HEK293 (cell line): ENCODE measurements around the gene DLX2.
A peak's percentile ranks its signal among the peaks of the same experiment; 100 is the strongest.

Experiments used
- CTCF ChIP-seq: fragments of 450-650 bp; formaldehyde crosslinking; IDR thresholded peaks from 2 replicates; pipeline ENCODE4 v1.5.1; 2016; ENCODE audit warnings: missing biosample characterization, missing genetic modification characterization
- GLI2 ChIP-seq: fragments of 450-650 bp; formaldehyde crosslinking; IDR thresholded peaks from 2 replicates; pipeline ENCODE4; 2017; ENCODE audit warnings: missing biosample characterization, missing genetic modification characterization, low read depth, borderline replicate concordance
- HOXA7 ChIP-seq: sonication (generic); formaldehyde crosslinking; IDR thresholded peaks from 2 replicates; pipeline ENCODE4 v1.8.1; 2022; ENCODE audit warnings: missing genetic modification reagents, borderline replicate concordance
- HOXC10 ChIP-seq: sonication (generic); formaldehyde crosslinking; IDR thresholded peaks from 2 replicates; pipeline ENCODE4 v1.8.1; 2023; ENCODE audit warnings: mild to moderate bottlenecking, missing genetic modification reagents
- OVOL3 ChIP-seq: fragments of 450-650 bp; formaldehyde crosslinking; IDR thresholded peaks from 2 replicates; pipeline ENCODE4 v1.5.1; 2016; ENCODE audit warnings: missing biosample characterization, missing genetic modification characterization
- SETDB1 ChIP-seq: IDR thresholded peaks from one replicate; pipeline ENCODE4 v1.6.1; 2017; ENCODE audit warnings: mild to moderate bottlenecking, low read length, moderate library complexity, mixed read lengths; ENCODE audit not compliant: insufficient read length
- TCF7L2 ChIP-seq: IDR thresholded peaks from 2 replicates; pipeline ENCODE4 v1.6.1; 2011; ENCODE audit warnings: low read depth, mild to moderate bottlenecking, inconsistent platforms, low read length, moderate library complexity, borderline replicate concordance
- ZBTB11 ChIP-seq: fragments of 450-650 bp; formaldehyde crosslinking; conservative IDR thresholded peaks from 2 replicates; pipeline ENCODE4 v1.5.1; 2016; ENCODE audit warnings: low read depth, missing biosample characterization, missing genetic modification characterization
- ZBTB17 ChIP-seq: fragments of 450-650 bp; formaldehyde crosslinking; IDR thresholded peaks from 2 replicates; pipeline ENCODE4 v1.5.1; 2016; ENCODE audit warnings: missing biosample characterization, missing genetic modification characterization
- ZBTB26 ChIP-seq: fragments of 450-650 bp; formaldehyde crosslinking; optimal IDR thresholded peaks from 2 replicates; pipeline ENCODE3; 2016; ENCODE audit warnings: missing biosample characterization, mild to moderate bottlenecking, missing genetic modification characterization
- ZIC2 ChIP-seq: fragments of 450-650 bp; formaldehyde crosslinking; IDR thresholded peaks from 2 replicates; pipeline ENCODE4 v1.5.1; 2016; ENCODE audit warnings: missing biosample characterization, missing genetic modification characterization
- ZNF114 ChIP-seq: fragments of 450-650 bp; formaldehyde crosslinking; IDR thresholded peaks from 2 replicates; pipeline ENCODE4 v1.5.0; 2017; ENCODE audit warnings: missing biosample characterization, missing genetic modification characterization
- ZNF133 ChIP-seq: fragments of 450-650 bp; formaldehyde crosslinking; IDR thresholded peaks from 2 replicates; pipeline ENCODE4 v1.5.1; 2016; ENCODE audit warnings: missing biosample characterization, missing genetic modification characterization
- ZNF155 ChIP-seq: fragments of 450-650 bp; formaldehyde crosslinking; IDR thresholded peaks from 2 replicates; pipeline ENCODE4 v1.5.1; 2016; ENCODE audit warnings: missing biosample characterization, missing genetic modification characterization
- ZNF174 ChIP-seq: fragments of 450-650 bp; formaldehyde crosslinking; IDR thresholded peaks from 2 replicates; pipeline ENCODE4 v1.5.0; 2017; ENCODE audit warnings: missing biosample characterization, mild to moderate bottlenecking, missing genetic modification characterization
- ZNF214 ChIP-seq: fragments of 450-650 bp; formaldehyde crosslinking; IDR thresholded peaks from 2 replicates; pipeline ENCODE4 v1.5.1; 2017; ENCODE audit warnings: missing biosample characterization, mild to moderate bottlenecking, missing genetic modification characterization, borderline replicate concordance
- ZNF239 ChIP-seq: fragments of 450-650 bp; formaldehyde crosslinking; IDR thresholded peaks from 2 replicates; pipeline ENCODE4 v1.5.1; 2016; ENCODE audit warnings: missing biosample characterization, missing genetic modification characterization
- ZNF280C ChIP-seq: fragments of 450-650 bp; formaldehyde crosslinking; IDR thresholded peaks from 2 replicates; pipeline ENCODE4 v1.5.1; 2016; ENCODE audit warnings: missing biosample characterization, missing genetic modification characterization
- ZNF292 ChIP-seq: fragments of 450-650 bp; formaldehyde crosslinking; IDR thresholded peaks from 2 replicates; pipeline ENCODE4 v1.5.1; 2016; ENCODE audit warnings: low read depth, missing biosample characterization, missing genetic modification characterization, borderline replicate concordance
- ZNF302 ChIP-seq: fragments of 450-650 bp; formaldehyde crosslinking; IDR thresholded peaks from 2 replicates; pipeline ENCODE4 v1.5.1; 2016; ENCODE audit warnings: missing biosample characterization, missing genetic modification characterization, low read depth
- ZNF354C ChIP-seq: fragments of 450-650 bp; formaldehyde crosslinking; IDR thresholded peaks from 2 replicates; pipeline ENCODE4 v1.5.1; 2016; ENCODE audit warnings: missing biosample characterization, missing genetic modification characterization, low read depth, borderline replicate concordance
- ZNF366 ChIP-seq: fragments of 450-650 bp; formaldehyde crosslinking; conservative IDR thresholded peaks from 2 replicates; pipeline ENCODE4 v1.5.1; 2016; ENCODE audit warnings: missing biosample characterization, missing genetic modification characterization
- ZNF391 ChIP-seq: fragments of 450-650 bp; formaldehyde crosslinking; IDR thresholded peaks from 2 replicates; pipeline ENCODE4 v1.5.1; 2016; ENCODE audit warnings: low read depth, missing biosample characterization, missing genetic modification characterization, borderline replicate concordance
- ZNF48 ChIP-seq: fragments of 450-650 bp; formaldehyde crosslinking; IDR thresholded peaks from 2 replicates; pipeline ENCODE4 v1.5.1; 2016; ENCODE audit warnings: missing biosample characterization, missing genetic modification characterization
- ZNF561 ChIP-seq: fragments of 450-650 bp; IDR thresholded peaks from 2 replicates; pipeline ENCODE4 v1.5.1; 2018; ENCODE audit warnings: missing biosample characterization, missing genetic modification characterization, borderline replicate concordance
- ZNF645 ChIP-seq: fragments of 450-650 bp; formaldehyde crosslinking; IDR thresholded peaks from 2 replicates; pipeline ENCODE4; 2016; ENCODE audit warnings: missing biosample characterization, missing genetic modification characterization
- ZNF704 ChIP-seq: fragments of 450-650 bp; formaldehyde crosslinking; IDR thresholded peaks from 2 replicates; pipeline ENCODE4 v1.5.1; 2016; ENCODE audit warnings: missing biosample characterization, missing genetic modification characterization
- ZNF776 ChIP-seq: fragments of 450-650 bp; formaldehyde crosslinking; IDR thresholded peaks from 2 replicates; pipeline ENCODE4 v1.5.0; 2017; ENCODE audit warnings: missing biosample characterization, missing genetic modification characterization, borderline replicate concordance

DLX2 gene

GRCh38 chr2:172098650-172099471, 3.8 kb downstream of the DLX2 start (continued):
- TF ChIP-seq CTCF (tag by site-specific recombination) (peak; percentile 5; the same call in 1 of the 2 replicates), ZNF48 (no peak), ZNF645 (no peak), ZNF391 (tag by site-specific recombination) (peak; percentile 93; the same call in 1 of the 2 replicates), ZNF280C (tag by site-specific recombination) (no peak), TCF7L2 (0 out of 2 replicates have a peak, but pooled peaks have one; percentile 62), ZNF133 (tag by site-specific recombination) (no peak), ZNF155 (tag by site-specific recombination) (no peak), ZNF776 (tag by site-specific recombination) (no peak), HOXA7 (CRISPR knock-in tag) (no peak), SETDB1 (no peak), GLI2 (tag by site-specific recombination) (no peak), ZBTB17 (tag by site-specific recombination) (peak; percentile 91), ZNF292 (tag by site-specific recombination) (no peak), ZNF366 (tag by site-specific recombination) (no peak), ZBTB26 (tag by site-specific recombination) (peak; percentile 95), OVOL3 (tag by site-specific recombination) (no peak), ZNF704 (tag by site-specific recombination) (no peak), ZNF114 (no peak), ZNF174 (no peak), ZNF302 (no peak), ZNF214 (tag by site-specific recombination) (no peak), ZBTB11 (peak; percentile 21; the same call in 1 of the 2 replicates), HOXC10 (CRISPR knock-in tag) (peak; percentile 77; the same call in 1 of the 2 replicates), ZNF239 (no peak), ZNF354C (tag by site-specific recombination) (no peak), ZIC2 (tag by site-specific recombination) (peak; percentile 57; the same call in 1 of the 2 replicates), ZNF561 (tag by site-specific recombination) (peak; percentile 66)
